Coronary artery (tissue), 2 donors: ENCODE results near the gene PRDM8.

ENCODE experiments used
- DNase-seq: peaks from one replicate; pipeline ENCODE4 v3.0.0-alpha.2; 2017; ENCODE audit warnings: low spot score
- H3K27ac ChIP-seq, 2 donors: fragments of 200-600 bp; sonication (generic); one replicate each; pipeline ENCODE4 v1.5.1; 2016 to 2019
- H3K4me3 ChIP-seq: fragments of 200-600 bp; sonication (generic); 2 replicates; pipeline ENCODE4 v1.5.1; 2016; ENCODE audit warnings: mild to moderate bottlenecking, moderate library complexity
- TF ChIP-seq, protein P1 (sequence below): fragments of 200-600 bp; sonication (generic); IDR thresholded peaks from one replicate; pipeline ENCODE4 v1.5.1; 2019; ENCODE audit warnings: antibody characterized with exemption

The PRDM8 gene

DNA sequence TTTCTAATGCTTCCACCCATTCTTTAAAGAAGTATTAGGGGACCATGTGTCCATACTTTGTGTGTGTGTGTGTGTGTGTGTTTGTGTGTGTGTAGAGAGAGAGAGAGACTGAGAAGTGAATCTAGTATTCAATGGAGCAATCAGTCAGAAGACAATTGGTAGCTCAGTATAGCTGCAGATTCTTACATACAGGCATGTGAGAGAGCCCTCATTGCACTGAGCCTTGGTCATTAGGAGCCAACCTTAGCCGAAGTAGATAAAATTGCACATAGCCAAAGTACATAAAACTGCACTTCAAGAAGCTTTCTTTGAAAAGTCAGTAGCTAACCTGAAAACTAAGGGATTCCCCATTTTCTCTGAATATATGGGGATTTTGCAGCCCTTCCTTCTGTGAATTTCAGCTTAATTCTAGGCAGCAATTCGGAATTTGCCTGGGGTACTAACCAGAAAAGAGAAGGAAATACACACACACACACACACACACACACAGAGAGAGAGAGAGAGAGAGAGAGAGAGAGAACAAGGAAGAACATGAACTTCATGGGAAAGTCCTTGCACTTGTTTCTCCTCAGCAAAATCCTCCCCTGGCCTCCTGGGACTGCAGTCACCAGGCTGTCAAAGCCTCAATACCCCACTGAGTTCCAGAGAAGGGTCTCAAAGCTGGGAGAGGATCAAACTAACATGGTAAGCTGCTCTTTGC lies 1.7 kb upstream of the PRDM8 start:
- TF ChIP-seq, protein P1, sequence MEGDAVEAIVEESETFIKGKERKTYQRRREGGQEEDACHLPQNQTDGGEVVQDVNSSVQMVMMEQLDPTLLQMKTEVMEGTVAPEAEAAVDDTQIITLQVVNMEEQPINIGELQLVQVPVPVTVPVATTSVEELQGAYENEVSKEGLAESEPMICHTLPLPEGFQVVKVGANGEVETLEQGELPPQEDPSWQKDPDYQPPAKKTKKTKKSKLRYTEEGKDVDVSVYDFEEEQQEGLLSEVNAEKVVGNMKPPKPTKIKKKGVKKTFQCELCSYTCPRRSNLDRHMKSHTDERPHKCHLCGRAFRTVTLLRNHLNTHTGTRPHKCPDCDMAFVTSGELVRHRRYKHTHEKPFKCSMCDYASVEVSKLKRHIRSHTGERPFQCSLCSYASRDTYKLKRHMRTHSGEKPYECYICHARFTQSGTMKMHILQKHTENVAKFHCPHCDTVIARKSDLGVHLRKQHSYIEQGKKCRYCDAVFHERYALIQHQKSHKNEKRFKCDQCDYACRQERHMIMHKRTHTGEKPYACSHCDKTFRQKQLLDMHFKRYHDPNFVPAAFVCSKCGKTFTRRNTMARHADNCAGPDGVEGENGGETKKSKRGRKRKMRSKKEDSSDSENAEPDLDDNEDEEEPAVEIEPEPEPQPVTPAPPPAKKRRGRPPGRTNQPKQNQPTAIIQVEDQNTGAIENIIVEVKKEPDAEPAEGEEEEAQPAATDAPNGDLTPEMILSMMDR, result no peak
- Histone ChIP-seq H3K27ac (no peak overlapping the region), H3K4me3 (no peak overlapping the region)
- no peak for DNase-seq

DNA sequence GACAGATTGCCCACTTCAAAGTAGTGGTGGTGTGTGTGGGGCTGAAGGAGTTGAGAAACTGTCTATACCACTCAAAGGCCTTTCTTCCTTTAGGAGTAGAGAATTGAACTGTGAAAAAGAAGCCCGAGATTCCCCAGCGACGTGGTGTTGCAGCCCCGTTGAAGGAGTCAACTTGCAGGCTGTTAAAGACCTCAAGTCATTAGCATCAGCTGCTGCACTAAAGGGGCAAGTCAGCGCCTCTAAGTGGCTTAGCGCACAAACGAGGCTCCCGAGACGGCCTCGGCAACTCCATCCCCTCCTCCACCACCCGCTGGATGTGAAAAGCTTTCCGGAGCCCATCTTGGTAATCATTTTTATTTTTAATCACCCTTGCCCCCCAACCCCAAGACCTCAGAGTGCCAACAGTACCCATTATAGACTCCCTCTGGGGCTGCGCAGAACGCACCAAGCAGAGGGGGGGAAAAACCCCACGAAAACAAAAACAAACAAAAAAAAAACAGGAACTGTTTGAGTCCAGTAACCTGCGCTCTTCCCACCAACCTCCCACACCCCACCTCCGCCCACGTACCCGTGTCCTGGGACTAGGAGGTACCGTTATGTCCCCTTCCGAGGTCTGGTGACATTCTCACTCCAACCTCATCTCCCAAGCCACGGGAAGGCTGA lies 913 bp upstream of the PRDM8 start:
- Histone ChIP-seq H3K27ac (no peak overlapping the region), H3K4me3 (peak overlapping the region; percentile 66)
- TF ChIP-seq, protein P1, result no peak
- DNase-seq, result no peak

DNA sequence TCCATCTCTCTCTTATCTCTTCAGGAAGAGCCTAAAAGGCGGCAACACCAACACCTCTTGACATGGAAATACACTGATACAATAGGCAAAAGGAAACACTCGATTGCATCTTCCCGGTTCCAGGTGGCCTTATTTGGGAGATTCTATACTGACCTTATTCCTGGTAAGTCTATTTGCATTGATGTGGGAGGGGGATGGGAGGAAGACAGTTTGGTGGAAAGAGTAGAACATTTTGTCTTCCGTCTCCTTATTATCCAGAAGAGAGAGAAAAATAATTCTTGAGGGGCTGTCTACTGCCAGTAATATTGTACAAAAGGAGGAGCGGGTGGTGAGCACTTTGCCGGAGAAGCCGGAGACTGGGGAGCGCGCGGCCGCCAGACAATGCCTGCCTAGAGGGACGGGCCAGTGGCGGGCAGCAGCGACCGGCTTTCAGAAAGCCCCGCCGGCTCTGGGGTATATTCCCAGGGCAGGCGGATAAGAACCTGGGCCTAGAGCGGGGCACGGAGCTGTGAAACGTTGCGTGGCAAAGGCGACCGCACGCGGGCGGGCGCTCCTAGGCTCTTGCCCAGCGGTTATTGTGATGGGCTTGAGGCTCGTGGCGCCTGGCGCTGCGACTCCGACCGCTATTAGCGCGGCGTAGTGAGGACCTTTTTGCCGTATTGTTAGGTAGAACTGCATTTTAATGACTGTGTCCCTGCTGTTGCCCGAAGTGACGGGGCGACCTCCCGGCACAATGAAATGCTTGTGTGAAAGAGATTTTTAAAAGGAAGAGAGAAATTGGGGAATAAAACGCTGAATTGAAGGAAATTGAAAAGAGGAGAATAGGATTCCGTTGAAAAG lies 518 bp downstream of the PRDM8 start:
- TF ChIP-seq, protein P1, result no peak
- Histone ChIP-seq H3K27ac (no peak overlapping the region), H3K4me3 (peak overlapping the region; percentile 66)
- no peak for DNase-seq

DNA sequence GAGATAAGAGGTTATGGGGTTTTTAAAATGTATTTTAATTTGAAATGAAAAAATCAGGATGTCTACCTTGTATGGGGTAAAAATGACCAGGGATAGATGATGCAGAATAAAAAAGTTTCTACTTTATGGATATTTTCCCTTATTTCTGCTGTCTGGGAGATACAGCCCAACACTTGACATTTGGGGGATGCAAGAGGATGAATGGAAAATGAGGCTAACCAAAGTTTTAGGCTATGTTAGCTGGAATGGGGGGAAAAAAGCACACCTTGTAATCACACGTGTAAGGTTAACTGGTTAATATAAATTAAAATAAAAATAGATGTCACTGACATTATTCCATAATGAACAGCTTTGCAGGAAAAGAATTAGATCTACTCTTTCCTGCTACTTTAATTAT lies 1.1 kb downstream of the PRDM8 start:
- TF ChIP-seq, protein P1, result no peak
- DNase-seq, result no peak
- Histone ChIP-seq H3K27ac (no peak overlapping the region), H3K4me3 (peak overlapping the region; percentile 66)

DNA sequence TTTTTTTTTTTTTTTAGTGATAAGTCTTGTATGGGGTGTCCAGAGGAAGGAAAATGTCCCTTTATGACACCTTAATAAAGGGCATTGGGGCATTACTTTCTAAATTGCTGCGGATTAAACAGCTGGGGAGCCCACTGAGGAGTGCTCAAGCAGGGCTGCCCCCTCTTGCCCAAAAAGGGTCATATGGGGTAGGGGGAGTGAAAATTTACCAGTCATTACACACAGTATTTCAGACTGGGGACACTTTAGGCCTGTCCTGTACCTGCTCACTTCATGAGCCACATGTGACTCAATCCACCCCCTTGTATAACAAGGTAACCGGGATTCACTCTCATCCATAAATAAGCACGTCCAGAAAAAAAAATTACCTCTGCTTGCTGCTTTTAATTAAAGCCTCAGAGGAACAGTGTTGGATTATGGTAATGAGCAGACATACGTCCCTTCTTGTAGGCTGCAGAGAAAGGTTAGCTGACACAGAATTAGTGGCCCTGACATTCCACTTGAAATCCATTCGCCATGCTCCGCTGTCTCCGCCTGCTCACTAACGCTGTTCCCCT lies 1.8 kb downstream of the PRDM8 start:
- Histone ChIP-seq H3K27ac (no peak overlapping the region), H3K4me3 (no peak overlapping the region)
- TF ChIP-seq, protein P1, result no peak
- DNase-seq, result no peak

DNA sequence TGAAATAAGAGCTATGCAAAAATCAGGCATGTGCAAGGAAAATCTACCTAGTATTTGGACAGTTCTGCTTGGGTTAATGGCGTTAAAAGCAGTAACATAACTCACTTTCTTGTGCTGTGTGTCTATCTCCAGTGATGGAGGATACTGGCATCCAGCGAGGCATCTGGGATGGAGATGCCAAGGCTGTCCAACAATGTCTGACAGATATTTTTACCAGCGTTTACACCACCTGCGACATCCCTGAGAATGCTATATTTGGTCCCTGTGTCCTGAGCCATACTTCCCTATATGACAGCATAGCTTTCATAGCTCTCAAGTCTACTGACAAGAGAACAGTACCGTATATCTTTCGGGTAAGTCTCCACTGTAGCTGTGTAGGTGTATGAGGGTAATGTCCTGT lies 2.6 kb downstream of the PRDM8 start:
- no peak overlapping the region for H3K27ac ChIP-seq
- TF ChIP-seq, protein P1, result no peak
- DNase-seq, result no peak
- no peak overlapping the region for H3K4me3 ChIP-seq
